Right atrium auricular region (tissue), 2 donors: Measurements from ENCODE around the gene NPL. TPM values are rescaled to one million over a fixed set of nuclear protein-coding genes. Genes with fewer than 3 reads are reported as not detected.

Experiments used
- DNase-seq: peaks from one replicate; pipeline ENCODE4 v3.0.0-alpha.2; 2019; ENCODE audit warnings: low spot score
- H3K27ac ChIP-seq, 2 donors: fragments of 200-600 bp; sonication (generic); 1 replicate in 1 of 2; 2 replicates in 1 of 2; pipeline ENCODE4 v1.5.1; 2016 to 2019
- H3K27me3 ChIP-seq, 2 donors: fragments of 200-600 bp; sonication (generic); one replicate each; pipeline versions ENCODE4 v1.5.1 to v1.6.0; 2017 to 2019
- H3K36me3 ChIP-seq: fragments of 200-600 bp; sonication (generic); one replicate; pipeline ENCODE4 v1.5.1; 2016
- H3K4me1 ChIP-seq, 2 donors: fragments of 200-600 bp; sonication (generic); one replicate each; pipeline versions ENCODE4 v1.5.1 to v1.6.0; 2017 to 2019
- H3K4me3 ChIP-seq, 2 donors: fragments of 200-600 bp; sonication (generic); 1 replicate in 1 of 2; 2 replicates in 1 of 2; pipeline ENCODE4 v1.5.1; 2017 to 2019; ENCODE audit warnings: mild to moderate bottlenecking in 1 of 2, moderate library complexity in 1 of 2
- H3K9me3 ChIP-seq, 2 donors: fragments of 200-600 bp; sonication (generic); one replicate each; pipeline ENCODE4 v1.5.1; 2019
- CTCF ChIP-seq, 2 donors: fragments of 200-600 bp; sonication (generic); IDR thresholded peaks; one replicate each; pipeline ENCODE4 v1.5.1; 2019; ENCODE audit warnings: antibody characterized with exemption in 2 of 2
- total RNA-seq, 2 donors: library from RNA; depleted of rRNA; stranded (reverse); fragments of >200 nt; gene quantifications; one replicate each; pipeline ENCODE4 v1.1.0, GENCODE V29; 2016

The NPL gene
- 1 to 10 TPM; 3.4 to 4.8 TPM for total RNA-seq

GRCh38 chr1:182789138-182790076, at the start of gene NPL:
Gene NPL (plus strand): TSS chr1:182789773. CDS start chr1:182794372, 4,599 bp downstream.
- no peaks in the 10 kb centered on the region for H3K9me3 ChIP-seq
- peak within 1 kb of the TSS; percentile 68 to 76 for H3K27ac ChIP-seq
- H3K4me1 ChIP-seq, result peaks cover 0 to 13% of the 10 kb centered on the region in 2 donors
- H3K4me3 ChIP-seq, result peak within 1 kb of the TSS; percentile 59 to 68
- DNase-seq, result peak; percentile 87
- no peaks in the 10 kb centered on the region for H3K27me3 ChIP-seq
- peak in 1 of 2 donors; percentile 28 for TF ChIP-seq CTCF (IDR thresholded peaks at IDR 0.05)
- H3K36me3 ChIP-seq, result no peaks in the 10 kb centered on the region

- no peaks in the 10 kb centered on the region for H3K27me3 ChIP-seq
- no peak for TF ChIP-seq CTCF (IDR thresholded peaks at IDR 0.05)
Measured at GRCh38 chr1:182740120-182740519, 49.5 kb upstream of the NPL start.

GRCh38 chr1:182742780-182743179, 46.8 kb upstream of the NPL start:
- H3K36me3 ChIP-seq, result no peaks in the 10 kb centered on the region
- no peak for TF ChIP-seq CTCF (IDR thresholded peaks at IDR 0.05)
- H3K4me1 ChIP-seq, result no peaks in the 10 kb centered on the region
- no peak overlapping the region for H3K4me3 ChIP-seq
- no peak overlapping the region for H3K27ac ChIP-seq
- no peaks in the 10 kb centered on the region for H3K9me3 ChIP-seq
- no peak for DNase-seq
- no peaks in the 10 kb centered on the region for H3K27me3 ChIP-seq

More at GRCh38 chr1:182740120-182740519, 49.5 kb upstream of the NPL start:
- H3K4me1 ChIP-seq, result no peaks in the 10 kb centered on the region
- H3K27ac ChIP-seq, result no peak overlapping the region
- no peaks in the 10 kb centered on the region for H3K9me3 ChIP-seq
- H3K4me3 ChIP-seq, result no peak overlapping the region
- DNase-seq, result no peak
- no peaks in the 10 kb centered on the region for H3K36me3 ChIP-seq

- Histone ChIP-seq H3K9me3 (no peaks in the 10 kb centered on the region), H3K4me1 (no peaks in the 10 kb centered on the region), H3K27me3 (no peaks in the 10 kb centered on the region), H3K36me3 (no peaks in the 10 kb centered on the region), H3K27ac (no peak overlapping the region), H3K4me3 (no peak overlapping the region)
- no peak for DNase-seq
- TF ChIP-seq CTCF (IDR thresholded peaks at IDR 0.05), result no peak
Measured at GRCh38 chr1:182752077-182752988, 37.2 kb upstream of the NPL start.

- TF ChIP-seq CTCF (IDR thresholded peaks at IDR 0.05), result no peak
- H3K9me3 ChIP-seq, result no peaks in the 10 kb centered on the region
- H3K36me3 ChIP-seq, result no peaks in the 10 kb centered on the region
- no peak for DNase-seq
- no peak overlapping the region for H3K4me3 ChIP-seq
- H3K27ac ChIP-seq, result no peak overlapping the region
- no peaks in the 10 kb centered on the region for H3K27me3 ChIP-seq
- no peaks in the 10 kb centered on the region for H3K4me1 ChIP-seq
Measured at GRCh38 chr1:182754087-182754486, 35.5 kb upstream of the NPL start.
